Hematopoietic multipotent progenitor cell treated with erythropoietin and hydrocortisone succinate and interleukin-3 and kit ligand, for 15 days (in vitro differentiated cells): ENCODE results near the gene DTWD2.
"Not testable (repeated sequence)": the region's sequence is repeated elsewhere in the genome, so short reads cannot be mapped to it uniquely, and the experiment has no call there.

ENCODE experiments used
- DNase-seq: peaks from one replicate; pipeline ENCODE4 v3.0.0-alpha.2; 2015; ENCODE audit warnings: low spot score

The DTWD2 gene

GRCh38 chr5:118996098-118996497 lies 7.8 kb upstream of the DTWD2 start:
- no peak for DNase-seq

GRCh38 chr5:118994595-118994994 lies 6.2 kb upstream of the DTWD2 start:
- no peak for DNase-seq

- not testable (repeated sequence) for DNase-seq
Measured at GRCh38 chr5:118993118-118993517, 4.8 kb upstream of the DTWD2 start.

- DNase-seq: not testable (repeated sequence)
Measured at GRCh38 chr5:118992055-118992454, 3.7 kb upstream of the DTWD2 start.

GRCh38 chr5:118990582-118990981 lies 2.2 kb upstream of the DTWD2 start:
- DNase-seq: no peak

- no peak for DNase-seq
Measured at GRCh38 chr5:118989816-118990215, 1.5 kb upstream of the DTWD2 start.

- no peak for DNase-seq
Measured at GRCh38 chr5:118988866-118989180, 476 bp upstream of the DTWD2 start.

GRCh38 chr5:118984602-118985001 lies 3.7 kb downstream of the DTWD2 start:
- no peak for DNase-seq

GRCh38 chr5:118981783-118982182 lies 6.6 kb downstream of the DTWD2 start:
- no peak for DNase-seq

- no peak for DNase-seq
Measured at GRCh38 chr5:118980438-118980837, 7.9 kb downstream of the DTWD2 start.

- DNase-seq: no peak
Measured at GRCh38 chr5:118980017-118980416, 8.3 kb downstream of the DTWD2 start.

GRCh38 chr5:118973779-118974445 lies 14.4 kb downstream of the DTWD2 start:
- not testable (repeated sequence) for DNase-seq

- DNase-seq: no peak
Measured at GRCh38 chr5:118968925-118969375, 19.4 kb downstream of the DTWD2 start.

GRCh38 chr5:118968406-118968911 lies 19.9 kb downstream of the DTWD2 start:
- no peak for DNase-seq

GRCh38 chr5:118967059-118967508 lies 21.3 kb downstream of the DTWD2 start:
- DNase-seq: no peak

- DNase-seq: no peak
Measured at GRCh38 chr5:118965890-118966289, 22.5 kb downstream of the DTWD2 start.

- not testable (repeated sequence) for DNase-seq
Measured at GRCh38 chr5:118964970-118965369, 23.4 kb downstream of the DTWD2 start.

GRCh38 chr5:118964388-118964787 lies 24.0 kb downstream of the DTWD2 start:
- not testable (repeated sequence) for DNase-seq

- no peak for DNase-seq
Measured at GRCh38 chr5:118963169-118963568, 25.2 kb downstream of the DTWD2 start.

GRCh38 chr5:118960557-118960956 lies 27.8 kb downstream of the DTWD2 start:
- no peak for DNase-seq

- no peak for DNase-seq
Measured at GRCh38 chr5:118956727-118957126, 31.6 kb downstream of the DTWD2 start.

- DNase-seq: no peak
Measured at GRCh38 chr5:118953652-118954005, 34.7 kb downstream of the DTWD2 start.

- no peak for DNase-seq
Measured at GRCh38 chr5:118952992-118953651, 35.2 kb downstream of the DTWD2 start.

GRCh38 chr5:118952306-118952705 lies 36.0 kb downstream of the DTWD2 start:
- not testable (repeated sequence) for DNase-seq
